Activated naive CD4-positive, alpha-beta T cell treated with anti-CD3 and anti-CD28 coated beads, Interleukin-2, amount 10 ng/mL, durations not matched to agents 7 days and 5 days (primary cell): ENCODE results near the gene FAM3D.

Experiments
- CTCF ChIA-PET: fragments of 350-600 bp; sonication (Branson Sonifier 250); formaldehyde crosslinking; loops from one replicate; lab custom pipeline; 2021; ENCODE audit warnings: antibody characterized with exemption; lab: Charles Lee
- DNase-seq: peaks from one replicate; pipeline ENCODE4 v3.0.0-alpha.2; 2020
- H3K27ac Mint-ChIP-seq: one replicate; pipeline ENCODE4 v1.8.0; 2021; ENCODE audit warnings: mild to moderate bottlenecking, moderate library complexity, mixed read lengths
- H3K27me3 Mint-ChIP-seq: one replicate; pipeline ENCODE4 v1.8.0; 2021; ENCODE audit warnings: mild to moderate bottlenecking, mixed read lengths
- H3K36me3 Mint-ChIP-seq: one replicate; pipeline ENCODE4 v1.8.0; 2021; ENCODE audit warnings: mixed read lengths
- H3K4me1 Mint-ChIP-seq: one replicate; pipeline ENCODE4 v1.8.0; 2021; ENCODE audit warnings: mixed read lengths
- H3K4me3 Mint-ChIP-seq: one replicate; pipeline ENCODE4 v1.8.0; 2021; ENCODE audit warnings: mild to moderate bottlenecking, moderate library complexity, mixed read lengths
- H3K9me3 Mint-ChIP-seq: one replicate; pipeline ENCODE4 v1.8.0; 2021; ENCODE audit warnings: mixed read lengths

FAM3D gene

DNA sequence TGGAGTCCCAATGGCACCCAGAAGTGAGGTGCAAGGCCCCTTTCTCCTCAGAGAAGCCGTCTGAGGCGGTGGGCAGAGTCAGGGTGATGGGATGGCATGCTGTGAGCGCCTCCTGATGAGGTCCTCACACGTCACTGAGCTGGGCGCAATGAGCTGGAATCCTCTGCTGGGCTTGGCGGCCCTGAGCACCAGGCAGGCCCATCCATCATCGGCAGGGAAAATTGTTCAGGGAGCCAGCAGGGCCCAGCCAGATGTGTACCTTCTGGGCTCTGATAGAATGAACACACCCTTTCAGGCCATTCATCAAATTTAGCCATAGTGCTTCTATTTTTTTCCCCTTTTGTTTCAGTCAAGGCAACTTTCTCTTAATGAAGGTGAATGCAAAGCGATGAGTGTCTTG lies 43.7 kb downstream of the FAM3D start:
- Mint-ChIP-seq H3K4me1 (peaks cover 3% of the 10 kb centered on the region), H3K36me3 (no peaks in the 10 kb centered on the region), H3K9me3 (no peaks in the 10 kb centered on the region), H3K27me3 (peaks cover 6% of the 10 kb centered on the region), H3K4me3 (no peak overlapping the region), H3K27ac (no peak overlapping the region)
- no peak for DNase-seq
- CTCF ChIA-PET = interaction anchor here (0.6 to 12.7 kb wide), 2 partner anchors 55 to 317 kb away, joined by 3 to 127 read pairs; partner anchors contain the start of genes HTD2 and RPP14

DNA sequence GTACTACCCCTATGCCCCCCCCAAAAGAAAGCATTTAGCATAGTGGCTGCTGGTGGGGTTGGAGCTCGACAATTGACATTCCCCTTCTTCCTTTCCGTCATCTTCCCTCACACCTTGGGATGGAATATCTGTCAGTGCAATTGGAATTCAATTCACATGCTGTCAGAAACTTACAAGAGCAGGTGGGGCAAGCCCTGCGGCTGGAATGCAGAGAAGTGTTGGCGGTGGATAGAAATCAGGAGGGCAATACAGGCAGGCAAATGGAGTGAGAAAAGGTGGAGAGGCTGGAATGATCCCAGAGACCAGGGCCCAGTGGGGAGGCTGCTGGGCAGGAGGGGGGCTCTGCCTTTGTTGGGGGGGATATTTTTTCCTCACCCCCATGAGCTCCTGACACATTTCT lies 44.1 kb downstream of the FAM3D start:
- CTCF ChIA-PET = interaction anchor here (0.6 to 12.7 kb wide), 3 partner anchors 9 to 316 kb away, joined by 3 to 127 read pairs (median 43); partner anchors contain the start of genes HTD2 and RPP14
- Mint-ChIP-seq H3K27ac (no peak overlapping the region), H3K4me1 (peaks cover 3% of the 10 kb centered on the region), H3K36me3 (no peaks in the 10 kb centered on the region), H3K9me3 (no peaks in the 10 kb centered on the region), H3K27me3 (peaks cover 6% of the 10 kb centered on the region), H3K4me3 (no peak overlapping the region)
- no peak for DNase-seq

GRCh38 chr3:58621086-58621830 lies 45.3 kb downstream of the FAM3D start:
- Mint-ChIP-seq H3K9me3 (no peaks in the 10 kb centered on the region), H3K36me3 (no peaks in the 10 kb centered on the region), H3K4me1 (peaks cover 3% of the 10 kb centered on the region), H3K27ac (no peak overlapping the region), H3K4me3 (no peak overlapping the region), H3K27me3 (peaks cover 6% of the 10 kb centered on the region)
- no peak for DNase-seq
- CTCF ChIA-PET = interaction anchor here (8.1 kb wide), 1 partner anchor 10 kb away, joined by 43 read pairs; no protein-coding TSS in a partner anchor

DNA sequence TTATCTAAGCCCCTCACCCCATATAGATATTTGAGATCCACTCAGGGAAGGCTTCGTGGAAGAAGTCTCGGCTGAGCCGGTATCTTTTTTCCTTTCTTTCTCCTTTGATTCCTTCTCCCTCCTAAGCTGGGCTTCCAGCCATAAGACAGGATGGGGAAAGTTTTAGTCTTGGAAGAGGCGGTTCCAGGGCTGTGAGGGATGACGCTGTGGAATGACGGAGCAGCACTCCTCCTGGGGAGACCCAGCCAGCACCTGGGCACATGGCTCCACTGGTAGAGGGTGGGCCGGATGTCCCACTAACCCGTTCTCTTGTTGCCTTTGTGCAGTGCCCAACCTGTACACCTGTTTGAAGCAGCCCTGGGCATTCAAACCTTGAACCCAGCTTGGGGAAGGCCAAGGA lies 46.2 kb downstream of the FAM3D start:
- H3K4me3 Mint-ChIP-seq = no peak overlapping the region
- peaks cover 3% of the 10 kb centered on the region for H3K4me1 Mint-ChIP-seq
- H3K9me3 Mint-ChIP-seq = no peaks in the 10 kb centered on the region
- CTCF ChIA-PET = interaction anchor here (8.1 kb wide), 1 partner anchor 11 kb away, joined by 43 read pairs; no protein-coding TSS in a partner anchor
- DNase-seq = no peak
- H3K36me3 Mint-ChIP-seq = no peaks in the 10 kb centered on the region
- H3K27ac Mint-ChIP-seq = no peak overlapping the region
- H3K27me3 Mint-ChIP-seq = peaks cover 12% of the 10 kb centered on the region

- no peaks in the 10 kb centered on the region for H3K36me3 Mint-ChIP-seq
- H3K4me3 Mint-ChIP-seq = no peak overlapping the region
- no peak for DNase-seq
Observed at GRCh38 chr3:58617338-58617761, 49.2 kb downstream of the FAM3D start.

DNA sequence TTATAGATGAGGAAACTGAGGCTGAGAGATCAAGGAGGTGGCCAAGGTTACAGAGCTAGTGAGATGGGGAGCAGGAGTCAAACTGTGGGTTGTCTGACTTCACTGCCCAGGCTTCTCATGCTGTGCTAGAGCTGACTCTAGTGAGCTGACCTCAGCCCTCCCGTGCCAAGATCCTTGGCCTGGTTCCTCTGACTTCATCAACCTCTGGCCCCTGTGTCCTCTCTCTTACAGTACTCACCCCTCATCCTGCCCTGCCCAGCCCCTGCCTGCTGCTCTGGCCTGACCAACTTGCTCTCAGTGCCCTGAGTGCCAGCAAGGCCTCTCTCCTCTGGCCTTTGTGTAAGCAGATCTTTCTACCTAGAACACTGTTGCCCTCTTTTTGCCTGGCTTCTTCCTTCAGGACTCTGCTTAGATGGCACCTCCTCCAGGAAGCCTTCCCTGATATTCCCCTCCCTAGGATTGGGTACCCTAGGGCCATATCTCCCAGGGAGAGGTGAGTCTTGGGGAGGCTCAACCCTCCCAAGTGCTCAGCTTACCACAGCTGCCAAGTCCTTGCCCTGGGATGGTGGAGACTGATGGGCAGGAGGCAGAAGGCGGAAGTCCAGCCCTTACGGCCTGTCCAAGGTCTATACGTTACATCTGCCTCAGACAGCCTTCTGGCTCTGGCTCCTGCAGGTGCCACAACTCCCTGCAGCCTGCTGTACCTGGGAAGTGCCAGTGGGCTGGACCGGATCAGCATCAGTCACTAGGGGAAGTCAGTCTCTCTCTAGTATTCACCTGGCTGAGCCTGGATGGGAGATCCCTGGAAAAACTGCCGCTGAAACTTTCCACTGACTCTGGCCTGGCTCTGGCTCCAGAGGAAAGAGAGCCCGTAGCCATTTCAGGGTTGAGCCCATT lies 53.1 kb downstream of the FAM3D start:
- CTCF ChIA-PET = no interaction called here
- Mint-ChIP-seq H3K36me3 (no peaks in the 10 kb centered on the region), H3K27me3 (peaks cover 32% of the 10 kb centered on the region), H3K4me1 (no peaks in the 10 kb centered on the region), H3K4me3 (no peak overlapping the region), H3K9me3 (no peaks in the 10 kb centered on the region), H3K27ac (no peak overlapping the region)
- DNase-seq = no peak

More at GRCh38 chr3:58617338-58617761, 49.2 kb downstream of the FAM3D start:
- Mint-ChIP-seq H3K27ac (no peak overlapping the region), H3K27me3 (peaks cover 20% of the 10 kb centered on the region), H3K4me1 (no peaks in the 10 kb centered on the region), H3K9me3 (no peaks in the 10 kb centered on the region)
- CTCF ChIA-PET = interaction anchor here (1.2 to 8.1 kb wide), 2 partner anchors 10 to 14 kb away, joined by 3 to 43 read pairs; no protein-coding TSS in a partner anchor

- Mint-ChIP-seq H3K27me3 (peaks cover 34% of the 10 kb centered on the region), H3K27ac (no peak overlapping the region), H3K4me1 (no peaks in the 10 kb centered on the region), H3K36me3 (no peaks in the 10 kb centered on the region), H3K4me3 (no peak overlapping the region), H3K9me3 (no peaks in the 10 kb centered on the region)
- DNase-seq = no peak
- CTCF ChIA-PET = no interaction called here
Observed at GRCh38 chr3:58612830-58613229, 53.7 kb downstream of the FAM3D start.

GRCh38 chr3:58609990-58610389 lies 56.6 kb downstream of the FAM3D start:
- no peaks in the 10 kb centered on the region for H3K36me3 Mint-ChIP-seq
- H3K27me3 Mint-ChIP-seq = peaks cover 33% of the 10 kb centered on the region
- CTCF ChIA-PET = interaction anchor here (1.1 to 1.7 kb wide), 2 partner anchors 20 to 21 kb away, joined by 3 read pairs; no protein-coding TSS in a partner anchor
- no peaks in the 10 kb centered on the region for H3K9me3 Mint-ChIP-seq
- no peak for DNase-seq
- H3K27ac Mint-ChIP-seq = no peak overlapping the region
- H3K4me1 Mint-ChIP-seq = no peaks in the 10 kb centered on the region
- no peak overlapping the region for H3K4me3 Mint-ChIP-seq

DNA sequence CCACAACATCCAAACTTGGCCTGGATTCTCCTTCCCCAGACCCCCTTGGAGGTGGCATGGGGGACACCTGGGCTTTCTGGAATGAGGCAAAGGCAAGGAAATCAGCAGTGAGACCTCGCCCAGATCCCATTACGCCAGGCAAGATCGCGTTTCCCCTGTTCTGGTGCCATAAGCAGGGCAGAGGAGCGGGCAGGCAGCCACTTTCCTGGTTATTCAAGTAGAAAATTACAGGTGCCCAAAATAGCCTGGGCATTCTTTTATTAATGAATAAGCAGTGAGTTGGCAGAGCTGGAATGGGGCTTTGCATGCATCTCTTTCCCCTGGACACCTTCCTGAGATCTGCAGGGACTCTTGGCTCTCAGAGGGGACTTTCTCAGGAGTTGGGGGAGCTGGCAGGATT lies 57.9 kb downstream of the FAM3D start:
- Mint-ChIP-seq H3K9me3 (no peaks in the 10 kb centered on the region), H3K27ac (no peak overlapping the region), H3K4me3 (no peak overlapping the region), H3K27me3 (peaks cover 38% of the 10 kb centered on the region), H3K36me3 (no peaks in the 10 kb centered on the region), H3K4me1 (no peaks in the 10 kb centered on the region)
- CTCF ChIA-PET = interaction anchor here (1.7 kb wide), 1 partner anchor 21 kb away, joined by 3 read pairs; no protein-coding TSS in a partner anchor
- no peak for DNase-seq

DNA sequence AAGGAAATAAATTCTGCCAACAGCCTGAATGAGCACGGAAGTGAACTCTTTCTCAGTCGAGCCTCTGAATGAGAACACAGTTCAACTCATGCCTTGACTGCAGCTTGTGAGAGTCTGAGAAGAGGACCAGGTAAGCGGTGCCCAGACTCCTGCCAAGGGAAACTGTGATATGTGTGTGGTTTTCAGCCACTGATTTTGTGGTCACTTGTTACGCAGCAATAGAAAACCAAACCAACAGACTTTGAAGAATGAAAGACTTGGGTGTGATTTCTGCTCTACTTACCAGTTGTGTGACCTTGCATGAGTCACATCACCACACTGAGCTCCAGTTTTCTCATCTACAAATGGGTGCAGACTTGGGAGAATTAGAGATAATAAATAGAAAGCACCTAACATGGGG lies 58.8 kb downstream of the FAM3D start:
- H3K27ac Mint-ChIP-seq = no peak overlapping the region
- no peak for DNase-seq
- no peaks in the 10 kb centered on the region for H3K9me3 Mint-ChIP-seq
- peaks cover 33% of the 10 kb centered on the region for H3K27me3 Mint-ChIP-seq
- CTCF ChIA-PET = interaction anchor here (1.1 kb wide), 2 partner anchors 9 to 22 kb away, joined by 3 to 4 read pairs; no protein-coding TSS in a partner anchor
- no peak overlapping the region for H3K4me3 Mint-ChIP-seq
- no peaks in the 10 kb centered on the region for H3K4me1 Mint-ChIP-seq
- H3K36me3 Mint-ChIP-seq = no peaks in the 10 kb centered on the region

- Mint-ChIP-seq H3K4me1 (no peaks in the 10 kb centered on the region), H3K27ac (no peak overlapping the region), H3K36me3 (no peaks in the 10 kb centered on the region), H3K4me3 (no peak overlapping the region), H3K9me3 (no peaks in the 10 kb centered on the region), H3K27me3 (peaks cover 34% of the 10 kb centered on the region)
- CTCF ChIA-PET = no interaction called here
- no peak for DNase-seq
Observed at GRCh38 chr3:58606693-58607092, 59.9 kb downstream of the FAM3D start.

- Mint-ChIP-seq H3K4me3 (no peak overlapping the region), H3K27ac (no peak overlapping the region), H3K9me3 (no peaks in the 10 kb centered on the region), H3K27me3 (peaks cover 30% of the 10 kb centered on the region), H3K4me1 (no peaks in the 10 kb centered on the region), H3K36me3 (no peaks in the 10 kb centered on the region)
- CTCF ChIA-PET = no interaction called here
- DNase-seq = no peak
Observed at GRCh38 chr3:58604031-58604430, 62.5 kb downstream of the FAM3D start.

- H3K27ac Mint-ChIP-seq = no peak overlapping the region
- H3K4me3 Mint-ChIP-seq = no peak overlapping the region
- H3K9me3 Mint-ChIP-seq = no peaks in the 10 kb centered on the region
- H3K27me3 Mint-ChIP-seq = peaks cover 26% of the 10 kb centered on the region
- DNase-seq = no peak
- H3K4me1 Mint-ChIP-seq = no peaks in the 10 kb centered on the region
- H3K36me3 Mint-ChIP-seq = no peaks in the 10 kb centered on the region
- CTCF ChIA-PET = no interaction called here
Observed at GRCh38 chr3:58603606-58604005, 63.0 kb downstream of the FAM3D start.

- no peaks in the 10 kb centered on the region for H3K36me3 Mint-ChIP-seq
- no peaks in the 10 kb centered on the region for H3K9me3 Mint-ChIP-seq
Observed at GRCh38 chr3:58597770-58598310, 68.7 kb downstream of the FAM3D start.

More at GRCh38 chr3:58597770-58598310, 68.7 kb downstream of the FAM3D start:
- CTCF ChIA-PET = interaction anchor here (1.3 kb wide), 1 partner anchor 29 kb away, joined by 3 read pairs; no protein-coding TSS in a partner anchor
- Mint-ChIP-seq H3K4me1 (no peaks in the 10 kb centered on the region), H3K4me3 (no peak overlapping the region), H3K27ac (no peak overlapping the region), H3K27me3 (peaks cover 9% of the 10 kb centered on the region)
- no peak for DNase-seq
